ENCODE measurements around the gene OR51F2. TPM values are rescaled to one million over a fixed set of nuclear protein-coding genes. Genes with fewer than 3 reads are reported as not detected.
"Not testable (repeated sequence)": the region's sequence is repeated elsewhere in the genome, so short reads cannot be mapped to it uniquely, and the experiment has no call there.

OR51F2 gene
- total and polyA plus RNA-seq, 2 experiments from 2014 or later = not detected

GRCh38 chr11:4851033-4851432, 29.9 kb downstream of the OR51F2 start:
- H3K4me2 ChIP-seq = no peak overlapping the region

GRCh38 chr11:4854286-4854685, 33.2 kb downstream of the OR51F2 start:
- not testable (repeated sequence) for H3K27me3 ChIP-seq (ENCODE audit: insufficient read depth); H3K4me2 ChIP-seq; H3K9me2 ChIP-seq (ENCODE audit: insufficient read depth); H3K27me3 Mint-ChIP-seq (ENCODE audit: insufficient read depth, low read depth, poor library complexity); ATAC-seq; H3K9me3 Mint-ChIP-seq; H3F3A ChIP-seq (replicated peaks; ENCODE audit: low read depth); H3K27ac Mint-ChIP-seq; H3K79me2 ChIP-seq (replicated peaks; ENCODE audit: insufficient read depth); H3K4me1 Mint-ChIP-seq; H3K27ac ChIP-seq (ENCODE audit: low read depth); H2AFZ ChIP-seq; DNase-seq (ENCODE audit: low spot score); H4K20me1 ChIP-seq (replicated peaks; ENCODE audit: insufficient read depth); H3K36me3 ChIP-seq (ENCODE audit: insufficient read depth); H3K4me1 ChIP-seq (ENCODE audit: insufficient read depth); H3K36me3 Mint-ChIP-seq (ENCODE audit: low read depth); H3K4me3 Mint-ChIP-seq; H3K4me3 ChIP-seq

More at GRCh38 chr11:4851033-4851432, 29.9 kb downstream of the OR51F2 start:
- no peak overlapping the region for H3K27ac ChIP-seq (ENCODE audit: low read depth)
- ATAC-seq = no peak
- H3K36me3 ChIP-seq (ENCODE audit: insufficient read depth) = no peaks in the 10 kb centered on the region
- H4K20me1 ChIP-seq (replicated peaks; ENCODE audit: insufficient read depth) = no peaks in the 10 kb centered on the region
- H2AFZ ChIP-seq = no peak overlapping the region
- Mint-ChIP-seq H3K9me3 (peaks cover 3% of the 10 kb centered on the region; the same call in 1 of the 3 replicates), H3K4me3 (no peak overlapping the region), H3K4me1 (no peaks in the 10 kb centered on the region), H3K36me3 (ENCODE audit: low read depth) (no peaks in the 10 kb centered on the region), H3K27me3 (ENCODE audit: insufficient read depth, low read depth, poor library complexity) (no peaks in the 10 kb centered on the region), H3K27ac (no peak overlapping the region)
- no peaks in the 10 kb centered on the region for H3K79me2 ChIP-seq (replicated peaks; ENCODE audit: insufficient read depth)
- no peak overlapping the region for H3K4me3 ChIP-seq
- H3K27me3 ChIP-seq (ENCODE audit: insufficient read depth) = no peaks in the 10 kb centered on the region
- no peak for DNase-seq (ENCODE audit: low spot score)
- no peaks in the 10 kb centered on the region for H3F3A ChIP-seq (replicated peaks; ENCODE audit: low read depth)
- H3K9me2 ChIP-seq (ENCODE audit: insufficient read depth) = 0 out of 2 replicates have a peak, but pooled peaks cover 4% of the 10 kb centered on the region
- no peak for TF ChIP-seq CREB1 (CRISPR knock-in tag; IDR thresholded peaks at IDR 0.05; ENCODE audit: low read depth)
- TF ChIP-seq ZNF114 (CRISPR knock-in tag; IDR thresholded peaks at IDR 0.05) = no peak
- TF ChIP-seq EZH2phosphoT487 (IDR thresholded peaks at IDR 0.05; ENCODE audit: unreplicated experiment) = no peak
- no peak for TF ChIP-seq ZNF331 (CRISPR knock-in tag; IDR thresholded peaks at IDR 0.05; ENCODE audit: low read depth)
- TF ChIP-seq JUNB (IDR thresholded peaks at IDR 0.05; ENCODE audit: unreplicated experiment) = no peak
- no peaks in the 10 kb centered on the region for H3K4me1 ChIP-seq (ENCODE audit: insufficient read depth)

- Histone ChIP-seq H3K4me3 (no peak overlapping the region), H3K36me3 (ENCODE audit: insufficient read depth) (no peaks in the 10 kb centered on the region), H3K79me2 (replicated peaks; ENCODE audit: insufficient read depth) (no peaks in the 10 kb centered on the region), H4K20me1 (replicated peaks; ENCODE audit: insufficient read depth) (no peaks in the 10 kb centered on the region), H3K4me1 (ENCODE audit: insufficient read depth) (peaks cover 16% of the 10 kb centered on the region), H3K27ac (ENCODE audit: low read depth) (peak overlapping the region; percentile 65), H3K4me2 (peak overlapping the region; percentile 42), H2AFZ (no peak overlapping the region), H3K9me2 (ENCODE audit: insufficient read depth) (0 out of 2 replicates have a peak, but pooled peaks cover 5% of the 10 kb centered on the region), H3F3A (replicated peaks; ENCODE audit: low read depth) (no peaks in the 10 kb centered on the region), H3K27me3 (ENCODE audit: insufficient read depth) (no peaks in the 10 kb centered on the region)
- TF ChIP-seq NANOG (IDR thresholded peaks at IDR 0.05; ENCODE audit: borderline replicate concordance) (peak; percentile 43; the same call in 1 of the 2 replicates), STAT1 (IDR thresholded peaks at IDR 0.05; ENCODE audit: unreplicated experiment) (no peak), ZNF462 (CRISPR knock-in tag; IDR thresholded peaks at IDR 0.05) (peak; percentile 96)
- DNase-seq (ENCODE audit: low spot score) (peak; percentile 80), ATAC-seq (peak; percentile 99)
- peaks cover 1% of the 10 kb centered on the region for H3K27me3 Mint-ChIP-seq (ENCODE audit: insufficient read depth, low read depth, poor library complexity)
- H3K4me1 Mint-ChIP-seq = peaks cover 31% of the 10 kb centered on the region
- peaks cover 6% of the 10 kb centered on the region for H3K9me3 Mint-ChIP-seq
- H3K4me3 Mint-ChIP-seq = no peak overlapping the region; the same call in 2 of the 3 replicates
- H3K36me3 Mint-ChIP-seq (ENCODE audit: low read depth) = 0 out of 3 replicates have a peak, but pooled peaks cover 4% of the 10 kb centered on the region
- H3K27ac Mint-ChIP-seq = no peak overlapping the region
Measured at GRCh38 chr11:4862447-4863236, 41.5 kb downstream of the OR51F2 start.

Measured in GM23338 (cell line).